Activated CD8-positive, alpha-beta memory T cell treated with anti-CD3 and anti-CD28 coated beads for 24 hours (primary cell): ENCODE data around the gene RIMS1.

Experiments used
- DNase-seq: peaks from one replicate; pipeline ENCODE4 v3.0.0-alpha.2; 2020

RIMS1 gene

DNA sequence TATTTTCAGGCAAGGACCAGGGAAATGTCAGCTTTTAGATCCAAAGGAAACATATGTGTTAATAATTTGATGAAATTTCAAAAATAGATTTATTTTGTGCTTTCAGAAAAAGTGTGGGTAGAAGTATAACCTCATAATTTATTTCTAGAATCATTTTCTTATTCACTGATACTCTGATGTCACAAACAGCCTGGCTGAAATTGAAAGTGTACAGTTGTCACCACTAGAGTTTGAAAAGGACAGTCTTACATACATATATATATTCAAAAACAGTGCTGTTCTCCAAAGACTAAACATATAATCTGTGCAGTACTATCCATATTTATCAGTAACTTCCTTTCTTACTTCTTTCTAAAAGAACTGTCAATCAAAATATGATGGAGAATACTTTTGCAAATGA lies 481.1 kb downstream of the RIMS1 start:
- DNase-seq = no peak

DNA sequence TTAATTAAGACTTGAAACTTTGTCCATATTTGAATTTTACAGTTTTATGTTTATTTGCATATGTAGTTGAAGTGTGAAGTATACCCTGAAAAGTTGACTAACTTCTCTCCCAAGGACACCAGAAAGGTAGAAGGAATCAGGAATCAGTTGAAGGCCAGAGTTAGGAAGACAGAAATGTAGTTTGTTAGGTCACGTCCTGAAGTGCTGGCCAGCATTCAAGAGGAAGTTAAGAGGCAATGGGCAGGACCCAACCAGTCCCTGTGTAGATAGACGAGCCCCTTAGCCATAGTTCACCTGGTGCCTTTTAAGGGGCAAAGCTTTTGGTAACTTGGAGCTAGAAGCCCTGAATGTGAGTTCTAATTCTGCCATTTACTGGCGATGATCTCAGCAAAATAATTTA lies 485.1 kb downstream of the RIMS1 start:
- DNase-seq = no peak

DNA sequence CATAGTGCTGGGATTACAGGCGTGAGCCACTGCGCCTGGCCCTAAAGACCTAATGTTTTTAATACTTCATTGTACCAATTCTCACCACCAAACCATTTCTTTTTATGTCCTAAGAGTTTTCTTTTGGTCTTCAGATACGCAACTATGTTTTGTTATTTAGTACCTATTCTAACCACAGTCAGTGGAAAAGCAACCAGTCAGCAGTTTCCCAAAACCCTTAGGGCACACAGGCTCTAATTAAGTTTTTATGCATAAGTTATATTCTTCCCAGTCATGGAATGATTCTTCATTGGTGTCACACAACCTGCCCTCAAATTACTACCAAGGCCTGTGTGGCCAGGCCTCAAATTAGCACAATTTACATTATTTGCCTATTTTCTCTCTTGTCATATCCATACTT lies 487.8 kb downstream of the RIMS1 start:
- DNase-seq = no peak

DNA sequence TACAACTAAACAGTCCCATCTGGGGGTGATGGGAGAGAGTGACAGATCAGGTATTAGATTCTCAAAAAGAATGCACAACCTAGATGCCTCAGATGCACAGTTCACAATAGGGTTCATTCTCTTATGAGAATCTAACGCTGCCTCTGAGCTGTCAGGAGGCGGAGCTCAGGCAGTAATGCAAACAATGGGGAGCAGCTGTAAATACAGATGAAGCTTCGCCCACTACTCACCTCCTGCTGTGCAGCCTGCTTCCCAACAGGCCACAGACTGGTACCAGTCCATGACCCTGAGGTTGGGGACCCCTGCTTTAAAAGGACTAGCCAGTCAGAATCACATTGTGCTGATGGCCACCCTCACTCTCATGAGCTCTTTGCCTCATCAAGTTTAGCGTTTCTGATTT lies 488.5 kb downstream of the RIMS1 start:
- DNase-seq = no peak

DNA sequence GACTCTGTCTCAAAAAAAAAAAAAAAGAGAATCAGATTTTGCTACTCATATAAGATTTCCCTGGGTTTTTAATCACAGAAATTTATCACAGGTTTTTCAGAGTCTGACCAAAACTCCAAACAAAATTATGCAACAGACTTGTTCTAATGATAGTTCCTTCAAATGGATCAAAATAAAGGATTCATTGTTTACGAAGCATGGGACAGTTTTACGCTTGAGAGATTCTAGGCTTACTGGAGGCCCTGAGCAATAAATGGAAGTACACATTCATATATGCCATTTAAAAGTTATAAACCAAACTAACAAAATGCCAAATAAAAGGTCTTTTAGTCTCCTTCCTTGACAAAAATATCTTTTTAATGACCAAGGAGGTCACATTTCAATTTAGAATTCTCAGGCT lies 490.4 kb downstream of the RIMS1 start:
- DNase-seq = no peak

DNA sequence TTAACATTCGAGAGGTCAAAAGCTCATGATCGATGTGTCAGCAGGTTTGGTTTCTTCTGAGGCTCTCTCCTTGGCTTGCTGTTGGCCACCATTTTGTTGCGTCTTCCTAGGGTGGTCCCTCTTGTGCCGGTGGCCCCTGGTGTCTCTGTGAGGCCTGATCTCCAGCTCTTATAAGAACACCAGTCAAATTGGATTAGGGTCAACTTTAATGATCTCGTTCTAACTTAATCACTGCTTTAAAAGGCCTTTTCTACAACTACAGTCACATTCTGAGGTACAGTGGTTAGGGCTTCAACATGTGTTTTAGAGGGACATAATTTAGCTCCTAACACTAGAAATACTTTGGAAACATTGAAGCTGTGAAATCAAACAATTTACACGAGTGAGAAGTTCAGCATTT lies 494.7 kb downstream of the RIMS1 start:
- no peak for DNase-seq

DNA sequence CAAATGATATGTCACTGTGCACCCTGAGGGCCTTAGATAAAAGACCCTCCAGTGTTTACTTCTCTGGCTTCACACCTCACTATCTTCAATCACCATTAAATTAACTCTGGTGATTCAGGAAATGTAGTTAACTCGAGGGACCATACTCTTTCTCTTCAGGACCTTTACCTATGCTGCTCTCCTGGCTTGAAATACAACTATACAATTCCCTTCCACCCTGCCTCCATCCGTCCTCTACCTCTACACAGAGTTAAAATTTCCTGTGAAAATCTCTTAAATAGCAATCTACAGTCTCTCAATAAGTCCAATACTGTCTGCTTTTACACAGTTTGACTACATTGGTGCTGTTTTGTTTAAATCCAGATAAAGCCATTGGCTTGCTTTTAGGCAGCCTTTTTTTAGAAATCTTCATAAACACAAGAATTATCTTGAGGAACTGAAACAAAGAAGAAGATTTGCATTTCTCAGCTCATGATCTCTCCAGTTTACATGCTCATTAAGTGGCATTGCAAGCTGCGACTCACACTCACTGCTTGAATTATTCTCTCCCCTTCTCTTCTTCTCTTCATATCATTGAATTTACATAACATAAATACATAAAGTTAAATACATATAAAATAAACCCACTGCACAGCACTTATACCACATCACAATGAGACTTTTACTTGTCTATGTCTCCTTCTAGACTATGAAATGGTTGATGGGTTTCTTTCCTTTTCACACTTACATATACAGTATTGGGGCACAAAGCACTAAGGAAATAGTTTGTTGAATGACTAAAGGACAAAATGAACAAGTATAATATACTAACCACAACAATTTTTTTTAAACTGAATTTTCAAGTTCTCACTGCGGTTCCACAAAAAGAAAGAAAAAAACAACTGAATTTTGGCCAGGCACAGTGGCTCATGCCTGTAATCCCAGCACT lies 496.5 kb downstream of the RIMS1 start:
- no peak for DNase-seq

DNA sequence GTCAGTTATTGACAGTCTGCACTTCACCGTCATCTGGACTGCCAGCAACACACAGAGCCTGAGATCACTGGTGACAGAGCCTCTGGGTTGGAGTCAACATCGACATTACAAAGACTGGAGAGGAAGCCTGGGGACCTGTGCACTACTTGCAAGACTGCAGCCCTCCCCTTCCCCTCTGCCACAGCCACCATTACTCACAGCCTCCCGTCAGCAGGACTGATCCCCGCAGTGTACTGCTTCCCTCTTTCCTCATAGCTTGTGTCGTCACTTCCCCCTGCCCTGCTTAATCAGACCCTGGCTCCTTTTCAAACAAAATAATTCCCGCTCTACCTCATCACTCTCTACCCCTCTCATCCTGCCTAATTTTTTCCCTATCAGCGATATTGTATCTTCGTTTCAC lies 500.0 kb downstream of the RIMS1 start:
- DNase-seq = no peak

DNA sequence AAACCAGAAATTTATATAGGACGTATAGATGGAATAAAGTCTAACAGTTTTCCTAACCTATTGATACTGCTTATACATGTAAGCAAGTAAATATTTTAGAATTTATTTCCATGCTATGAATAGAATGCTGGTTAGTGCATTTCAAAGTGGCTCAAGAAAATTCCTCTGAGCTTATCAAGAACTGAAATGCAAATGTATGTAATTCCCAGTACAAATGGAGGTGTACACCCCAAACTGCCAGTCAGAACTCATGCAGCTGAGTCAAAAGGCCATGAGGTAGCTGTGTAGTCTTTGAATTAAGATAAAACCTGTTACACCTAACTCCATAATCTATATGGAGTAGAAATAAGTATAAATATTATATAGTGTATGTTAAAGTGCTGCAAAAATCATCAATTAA lies 503.3 kb downstream of the RIMS1 start:
- DNase-seq = no peak

DNA sequence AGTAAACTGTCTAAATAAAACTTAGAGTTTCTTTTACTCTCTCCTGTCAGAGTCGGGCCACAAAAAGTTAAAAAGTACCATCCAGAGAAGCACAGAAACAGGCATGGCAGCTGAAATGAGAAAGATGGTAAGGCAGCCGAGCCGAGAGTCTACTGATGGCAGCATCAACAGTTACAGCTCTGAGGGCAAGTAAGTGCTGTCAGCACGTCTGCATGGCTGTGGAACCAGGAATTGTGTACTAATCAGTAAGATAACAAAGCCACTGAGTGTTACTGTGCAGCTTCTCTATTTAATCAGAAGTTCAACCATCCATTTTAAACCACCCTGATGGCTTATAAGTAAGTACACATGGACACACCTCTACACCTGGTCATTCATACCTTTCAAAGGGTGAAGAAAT lies 504.2 kb downstream of the RIMS1 start:
- no peak for DNase-seq

DNA sequence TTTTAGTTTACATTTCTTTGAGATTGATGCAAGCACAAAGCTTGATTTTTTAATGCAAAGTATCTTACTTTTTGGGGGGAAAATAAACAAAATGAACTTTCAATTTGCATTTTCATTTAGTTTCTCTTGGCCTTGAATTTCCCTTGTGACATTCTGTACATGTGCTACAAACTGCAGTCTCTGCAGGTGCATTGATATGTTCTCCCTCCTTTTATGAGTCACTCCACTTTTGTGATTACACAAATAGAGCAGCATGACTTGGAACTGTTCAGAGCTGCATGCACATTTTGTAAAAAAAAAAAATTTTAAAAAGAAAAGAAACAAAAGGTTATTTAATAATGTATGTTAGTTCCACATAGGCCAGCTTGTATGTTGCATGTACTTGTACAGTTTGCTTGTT lies 515.5 kb downstream of the RIMS1 start:
- DNase-seq = no peak

DNA sequence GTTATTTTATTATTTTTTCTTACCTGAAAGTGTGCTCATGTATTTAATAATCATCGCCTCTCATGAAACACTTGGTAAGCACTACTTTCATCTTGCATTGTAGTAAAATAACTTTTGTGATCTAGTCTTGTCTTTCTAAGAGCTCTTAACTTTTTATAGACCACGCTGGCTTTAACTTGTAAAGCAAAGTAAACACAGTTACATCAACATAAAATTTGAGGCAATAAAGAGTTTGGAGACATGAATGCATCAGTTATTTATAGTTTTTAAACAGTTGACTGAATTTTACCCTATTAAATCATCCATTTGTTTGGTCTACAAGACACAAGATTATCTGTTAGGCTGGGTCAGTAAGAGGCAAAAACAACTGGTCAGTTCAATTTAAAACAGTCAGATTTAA lies 517.1 kb downstream of the RIMS1 start:
- no peak for DNase-seq

DNA sequence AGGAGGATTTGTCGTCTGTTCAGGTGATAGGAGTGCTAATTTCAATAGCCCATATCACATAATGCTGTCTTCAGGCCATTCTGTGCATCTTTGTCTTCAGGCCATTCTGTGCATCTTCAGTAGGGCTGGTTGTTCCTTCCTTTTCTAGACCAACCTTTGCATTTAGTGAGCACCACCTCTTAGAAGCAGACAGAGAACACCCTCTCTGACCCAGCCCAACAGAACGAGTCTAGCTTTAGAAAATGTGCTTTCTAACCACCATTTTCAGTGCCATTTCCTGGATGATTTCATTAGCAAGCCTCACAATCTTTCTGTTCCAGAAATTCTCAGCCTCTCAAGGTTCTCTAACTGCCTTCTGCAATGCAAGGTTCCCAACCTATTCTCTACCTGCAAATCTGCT lies 520.2 kb downstream of the RIMS1 start:
- no peak for DNase-seq

DNA sequence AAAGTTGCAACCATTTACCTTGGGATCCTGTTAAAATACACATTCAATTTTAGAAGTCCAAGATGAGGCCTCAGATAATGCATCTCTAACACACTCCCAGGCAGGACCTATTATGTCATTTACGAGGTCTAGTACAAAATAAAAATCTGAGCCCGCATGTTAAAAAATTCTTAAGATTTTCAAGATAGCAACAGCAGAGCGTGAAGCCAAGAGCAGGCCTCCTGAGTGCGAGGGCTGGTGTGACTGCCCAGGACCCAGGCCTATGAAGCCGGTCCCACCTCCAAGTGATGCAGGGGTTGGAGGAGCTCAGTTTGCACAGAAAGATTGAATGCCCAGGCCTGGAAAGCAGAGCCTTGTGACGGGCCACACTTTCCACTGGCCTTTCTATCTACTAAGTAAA lies 524.4 kb downstream of the RIMS1 start:
- DNase-seq = no peak

DNA sequence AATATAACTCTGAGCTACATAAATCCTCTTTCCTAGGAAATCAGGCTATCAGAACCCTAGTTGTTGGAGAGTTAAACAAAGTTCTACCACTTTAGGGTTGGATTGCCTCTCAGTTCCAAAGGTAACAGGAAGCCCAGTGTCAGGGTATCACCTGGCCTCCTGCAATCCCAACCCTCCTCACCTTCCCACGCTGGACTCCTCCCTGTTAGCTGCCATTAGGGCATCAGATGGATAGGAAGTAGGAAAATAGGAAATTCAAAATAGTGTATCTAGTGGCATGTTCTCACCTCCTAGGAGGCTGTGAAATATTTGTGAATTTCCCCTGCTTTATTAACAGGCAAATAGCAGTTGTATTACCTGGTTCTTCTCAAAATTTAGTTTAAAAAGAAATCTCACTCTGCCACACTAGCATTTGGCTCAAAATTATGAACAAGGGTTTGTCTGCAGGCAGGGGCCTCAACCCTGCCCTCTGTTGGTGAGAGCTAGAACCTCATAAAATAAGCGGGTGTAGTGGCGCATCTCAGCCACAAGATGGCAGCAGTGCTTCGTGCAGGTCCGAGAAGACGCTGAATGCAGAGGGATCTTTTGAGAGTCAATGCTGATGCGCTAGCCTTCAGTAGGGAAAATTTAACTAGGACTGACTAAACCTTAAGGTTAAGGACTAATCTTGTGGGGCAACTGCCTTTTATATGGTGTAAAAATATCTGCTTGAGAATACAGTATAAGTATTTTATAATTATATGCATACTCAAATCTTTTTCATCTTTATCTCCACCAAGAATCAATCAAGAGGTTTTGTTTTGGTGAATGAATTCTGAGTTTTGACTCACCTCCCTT lies 525.7 kb downstream of the RIMS1 start:
- DNase-seq = peak; percentile 92

DNA sequence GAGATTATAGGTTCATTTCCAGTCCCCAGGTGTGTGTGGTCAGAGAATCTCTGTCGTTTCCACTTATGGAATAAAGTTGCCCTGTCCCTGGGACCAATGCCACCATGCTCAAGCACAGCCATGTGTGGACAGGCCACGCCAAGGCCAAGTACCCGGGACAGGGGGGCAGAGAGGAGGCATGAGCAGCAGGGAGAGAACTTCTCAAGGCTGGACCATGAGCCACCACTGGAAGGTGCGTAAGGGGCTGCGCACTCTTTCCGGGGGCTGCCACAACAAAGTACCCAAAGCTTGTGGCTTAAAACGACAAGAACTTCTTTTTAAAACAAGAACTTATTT lies 526.3 kb downstream of the RIMS1 start:
- no peak for DNase-seq

DNA sequence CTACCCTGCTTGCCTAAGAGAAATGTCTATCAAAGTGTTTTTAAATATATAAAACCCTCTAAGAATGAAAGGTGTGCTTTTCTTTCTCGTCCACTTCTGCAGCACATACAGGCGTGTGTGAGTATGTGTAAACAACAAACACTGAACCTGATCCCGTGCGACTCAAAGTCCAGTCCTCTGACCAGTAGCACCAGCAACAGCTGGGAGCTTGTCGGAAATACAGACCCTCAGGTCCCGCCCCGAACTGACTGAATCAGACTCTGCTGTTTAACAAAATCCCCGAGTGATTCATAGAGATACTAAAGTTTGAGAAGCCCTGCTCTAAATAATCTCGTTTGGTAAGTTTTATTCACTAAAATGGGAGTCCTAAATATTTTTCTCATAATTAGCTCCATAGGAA lies 527.5 kb downstream of the RIMS1 start:
- DNase-seq = no peak

DNA sequence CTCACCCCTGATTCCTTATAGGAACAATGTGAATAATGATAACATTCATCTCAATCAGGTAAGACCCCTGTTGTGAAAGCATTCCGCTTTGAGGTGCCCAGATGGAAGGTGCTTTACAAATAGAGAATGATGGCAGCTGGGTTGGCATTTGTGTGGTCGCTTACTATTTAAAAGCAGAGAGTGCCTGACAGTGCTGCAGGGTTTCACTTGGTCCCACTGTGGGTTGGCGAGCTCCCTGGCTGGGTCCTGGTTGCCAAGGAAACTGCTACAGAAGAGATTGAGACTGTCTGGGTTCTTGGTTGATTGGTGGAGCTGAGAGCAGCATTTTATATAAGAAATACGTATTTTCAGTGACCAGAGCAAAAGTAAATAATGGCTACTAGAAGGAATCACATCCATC lies 528.3 kb downstream of the RIMS1 start:
- no peak for DNase-seq

DNA sequence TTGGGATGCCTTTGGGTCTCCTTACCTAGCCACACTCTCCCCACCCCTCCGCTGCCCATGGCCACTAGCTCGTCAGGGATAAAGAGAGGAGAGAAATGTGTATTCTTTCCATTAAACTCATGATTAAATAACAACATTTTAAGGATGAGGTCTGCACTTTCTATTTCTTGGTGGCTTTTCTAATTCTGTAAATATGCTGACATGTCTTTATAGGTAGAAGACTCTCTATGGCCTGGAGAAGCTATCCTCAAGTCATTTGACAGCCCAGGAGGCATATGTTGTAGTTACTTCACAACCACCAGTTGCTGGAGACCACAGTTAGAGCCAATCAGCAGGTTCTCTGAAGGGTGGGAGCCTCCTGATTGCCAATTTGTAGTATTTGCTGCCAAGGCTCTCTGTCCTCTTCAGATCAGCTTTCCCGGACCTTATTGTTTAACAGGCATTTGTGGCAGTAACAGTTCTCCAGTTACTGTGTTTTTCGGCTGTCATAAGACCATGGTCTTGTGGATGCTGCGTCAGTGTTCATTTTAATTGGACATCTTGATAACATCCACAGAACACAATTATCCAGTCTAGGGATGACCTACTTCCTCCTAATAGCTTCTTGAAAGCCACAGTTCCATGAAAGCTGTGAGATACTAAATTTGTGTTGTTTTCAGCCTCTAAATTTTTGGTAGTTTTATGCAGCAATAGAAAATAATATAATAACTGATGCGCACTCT lies 530.6 kb downstream of the RIMS1 start:
- DNase-seq = no peak

DNA sequence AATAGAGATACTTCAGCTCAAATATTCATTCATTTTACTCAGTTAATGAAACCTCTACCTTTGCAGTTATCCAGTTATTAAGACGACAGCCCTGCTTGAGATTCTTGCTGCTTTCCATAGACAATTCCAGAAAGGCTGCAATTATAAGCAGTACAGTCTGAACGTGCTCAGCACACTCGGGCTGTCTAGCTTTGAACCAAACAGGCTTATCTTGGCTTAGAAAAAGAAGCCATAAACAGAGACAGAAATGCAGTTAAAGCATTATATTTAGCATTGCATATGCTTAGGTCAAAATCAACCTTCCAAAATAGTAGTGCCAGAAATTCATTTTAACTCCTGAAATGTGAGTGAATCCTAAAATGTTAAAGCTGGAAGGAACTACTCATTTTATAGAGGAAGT lies 531.4 kb downstream of the RIMS1 start:
- DNase-seq = no peak

DNA sequence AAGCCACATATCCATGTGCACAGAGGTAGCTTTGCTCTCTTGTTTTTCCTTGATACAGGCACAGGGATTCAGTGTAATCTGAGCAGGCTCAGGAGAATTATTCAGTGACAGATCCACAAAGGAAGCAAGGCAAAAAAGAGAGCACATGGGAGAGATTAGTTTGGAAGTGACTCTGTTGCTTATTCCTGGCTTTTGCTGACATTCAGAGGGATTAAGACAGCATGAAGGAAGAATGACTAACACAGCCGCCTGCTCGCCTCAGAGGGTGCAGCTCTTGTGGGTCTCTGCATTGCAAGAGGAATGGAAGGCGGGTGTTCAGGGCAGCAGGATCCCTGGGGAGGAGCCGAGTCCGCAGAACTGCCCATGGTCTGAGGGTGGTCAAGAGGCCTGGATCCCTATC lies 532.1 kb downstream of the RIMS1 start:
- DNase-seq = no peak

DNA sequence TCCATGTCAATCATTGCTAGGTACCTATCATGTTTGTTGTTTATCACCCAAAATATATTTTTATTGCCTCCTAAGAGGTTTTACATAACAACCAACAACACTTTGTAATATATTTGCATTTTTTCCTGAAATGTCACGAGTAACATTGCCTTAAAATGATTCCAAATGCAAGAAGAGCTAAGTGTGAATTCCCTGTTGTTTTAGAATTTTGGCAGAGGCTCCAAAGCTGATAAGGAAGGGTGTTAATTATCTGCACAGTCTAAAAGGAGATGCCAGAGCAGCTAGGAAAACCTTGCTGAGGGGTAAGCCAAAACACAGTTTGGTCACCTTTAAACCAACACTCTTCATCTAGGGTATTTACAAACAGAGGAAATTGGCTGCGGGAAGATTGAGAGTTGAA lies 533.6 kb downstream of the RIMS1 start:
- no peak for DNase-seq

DNA sequence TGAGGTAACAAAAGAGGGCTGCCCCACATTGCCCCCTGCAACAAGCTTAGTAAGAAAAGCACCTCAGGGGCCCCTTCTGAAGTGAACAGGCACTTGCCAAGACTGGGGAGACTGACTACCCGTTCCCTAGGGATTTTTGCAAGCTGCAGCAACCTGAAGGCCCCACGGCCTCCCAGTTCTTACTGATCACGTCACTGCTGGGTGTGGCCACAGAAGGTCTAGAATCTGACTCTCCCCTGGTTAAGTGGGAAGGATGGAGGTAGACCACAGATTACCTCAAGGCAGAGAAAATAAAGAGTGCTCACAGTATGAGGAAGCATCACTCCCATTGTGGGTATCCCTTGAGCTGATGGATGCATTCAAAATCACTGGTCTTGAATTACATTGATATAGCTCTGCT lies 534.1 kb downstream of the RIMS1 start:
- no peak for DNase-seq

DNA sequence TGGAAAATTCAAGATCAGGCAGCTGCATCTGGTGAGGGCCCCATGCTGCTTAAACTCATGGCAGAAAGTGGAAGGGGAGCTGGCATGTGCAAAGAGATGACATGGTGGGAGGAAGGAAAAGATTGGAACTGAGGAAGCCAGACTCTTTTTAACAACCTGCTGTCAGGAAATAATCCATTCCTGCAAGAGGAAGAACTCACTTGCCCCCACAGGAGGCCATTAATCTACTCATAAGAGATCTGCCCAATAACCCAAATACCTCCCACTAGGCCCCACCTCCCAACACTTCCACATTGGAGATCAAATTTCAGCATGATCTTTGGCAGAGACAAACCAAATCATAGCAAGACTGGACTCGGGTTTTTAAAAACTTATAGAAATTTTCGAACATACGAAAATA lies 535.0 kb downstream of the RIMS1 start:
- no peak for DNase-seq
